ENCODE data around the gene CBFA2T2.

DNA sequence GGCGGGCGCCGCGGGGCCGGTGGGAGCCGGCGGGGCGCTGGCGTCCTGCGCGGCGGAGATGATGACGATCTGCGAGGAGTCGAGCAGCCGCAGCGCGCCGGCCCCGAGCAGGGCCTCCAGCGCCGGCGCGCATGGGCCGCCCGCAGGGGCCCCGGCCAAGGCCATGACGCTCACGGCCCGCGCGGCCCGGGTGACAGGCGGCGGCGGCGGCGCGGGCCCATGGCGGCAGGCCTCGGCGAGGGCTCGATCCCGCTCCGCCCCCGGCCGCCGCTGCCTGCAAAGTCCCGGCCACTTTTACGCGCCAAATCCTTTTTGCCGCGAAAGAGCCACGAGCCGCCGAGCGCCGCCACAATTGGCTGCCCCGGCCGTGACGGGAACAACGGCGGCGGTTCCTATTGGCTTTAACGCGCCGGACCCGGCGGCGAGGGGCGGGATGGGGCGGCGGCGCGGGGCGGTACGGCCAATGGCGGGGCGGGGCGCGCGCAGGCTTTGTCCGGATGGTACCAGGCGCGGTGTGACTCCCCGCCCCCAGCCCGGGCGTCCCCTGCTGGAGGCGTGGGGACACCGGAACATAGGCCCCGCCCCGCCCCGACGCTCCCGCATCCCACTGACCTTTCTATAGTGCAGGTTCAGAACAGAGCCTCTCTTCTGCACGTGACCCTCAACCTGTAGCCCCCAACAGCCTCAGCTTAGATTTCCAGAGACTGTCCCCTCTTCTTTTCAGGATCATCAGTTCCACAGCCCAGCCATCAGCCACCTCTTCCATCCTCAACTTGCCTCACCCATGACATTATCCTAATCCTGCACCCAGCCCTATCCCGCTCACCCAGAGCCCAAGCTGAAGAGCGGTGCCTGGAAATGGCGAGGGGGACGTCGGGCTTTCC, 196.4 kb downstream of the CBFA2T2 start, which contains the start of gene E2F1:
- TF ChIP-seq SIN3A (IDR thresholded peaks at IDR 0.05; ENCODE audit: low read depth, low read length) (peak; percentile 94), CTCF (IDR thresholded peaks at IDR 0.05 in 2 of 3, conservative IDR thresholded peaks at IDR 0.05 in 1 of 3; ENCODE audit: control insufficient read depth in 2 of 3, extremely low read depth in 1 of 3, insufficient read depth in 1 of 3, low read depth in 3 of 3, low read length in 3 of 3) (peak in 2 of 3 experiments; percentile 21 to 28; a peak in 2 of 6 replicates)
